Lower leg skin (tissue), 4 donors: ENCODE data around the gene SLC40A1. TPM values are rescaled to one million over a fixed set of nuclear protein-coding genes. Genes with fewer than 3 reads are reported as not detected.

Source experiments
- DNase-seq, 2 donors: peaks; one replicate each; pipeline ENCODE4 v3.0.0-alpha.2; 2019; ENCODE audit warnings: low spot score in 2 of 2
- H3K4me3 ChIP-seq: fragments of 200-600 bp; sonication (generic); 2 replicates; pipeline ENCODE4 v1.5.1; 2017; ENCODE audit warnings: mild to moderate bottlenecking, low read depth; ENCODE audit not compliant: poor library complexity, severe bottlenecking
- POLR2A ChIP-seq, 2 donors: fragments of 450-650 bp; IDR thresholded peaks; one replicate each; pipeline ENCODE4 v1.6.1; 2016 to 2017; ENCODE audit warnings: antibody characterized with exemption in 2 of 2, mild to moderate bottlenecking in 1 of 2, moderate library complexity in 1 of 2
- WGBS, 2 donors: methylation state at CpG; one replicate each; pipeline ENCODE4 v1.1.5; 2018; 5-methylcytosine and 5-hydroxymethylcytosine counted together
- intact Hi-C: fragments of 100-400 bp; cut with DNase I; formaldehyde crosslinking; loops from one replicate; pipeline ENCODE4 v1.15.0; 2023; ENCODE audit warnings: low total_unique reads
- total RNA-seq, 4 donors: library from RNA; depleted of rRNA; stranded (reverse); fragments of >200 nt; gene quantifications; one replicate each; pipeline ENCODE4 v1.1.0, GENCODE V29; 2016
- TF ChIP-seq, protein P1 (sequence below), 3 donors: fragments of 450-650 bp; IDR thresholded peaks; one replicate each; pipeline ENCODE4 v1.5.1; 2016; ENCODE audit warnings: antibody characterized with exemption in 3 of 3, mild to moderate bottlenecking in 3 of 3, moderate library complexity in 2 of 3

Gene SLC40A1
- total RNA-seq, 4 donors from 2014 or later, result 16.0 to 33.1 (median 18.1) TPM

DNA sequence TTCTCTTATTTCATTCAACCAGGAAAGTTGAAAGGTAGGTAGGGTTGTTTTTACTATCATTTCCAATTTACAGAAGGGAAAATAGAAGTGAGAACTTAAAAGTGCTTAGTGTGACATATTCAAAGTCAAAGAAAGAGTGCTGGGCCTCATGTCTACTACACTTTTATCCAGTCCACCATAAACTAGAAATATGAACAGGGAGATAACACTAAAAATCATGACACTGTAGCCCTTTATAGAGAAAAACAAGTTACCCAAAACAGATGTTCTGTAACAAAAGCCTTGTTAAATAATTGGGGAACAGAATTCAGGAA, 20.4 kb downstream of the SLC40A1 start:
- H3K4me3 ChIP-seq, result no peak overlapping the region
- no peak for DNase-seq
- TF ChIP-seq, protein P1, sequence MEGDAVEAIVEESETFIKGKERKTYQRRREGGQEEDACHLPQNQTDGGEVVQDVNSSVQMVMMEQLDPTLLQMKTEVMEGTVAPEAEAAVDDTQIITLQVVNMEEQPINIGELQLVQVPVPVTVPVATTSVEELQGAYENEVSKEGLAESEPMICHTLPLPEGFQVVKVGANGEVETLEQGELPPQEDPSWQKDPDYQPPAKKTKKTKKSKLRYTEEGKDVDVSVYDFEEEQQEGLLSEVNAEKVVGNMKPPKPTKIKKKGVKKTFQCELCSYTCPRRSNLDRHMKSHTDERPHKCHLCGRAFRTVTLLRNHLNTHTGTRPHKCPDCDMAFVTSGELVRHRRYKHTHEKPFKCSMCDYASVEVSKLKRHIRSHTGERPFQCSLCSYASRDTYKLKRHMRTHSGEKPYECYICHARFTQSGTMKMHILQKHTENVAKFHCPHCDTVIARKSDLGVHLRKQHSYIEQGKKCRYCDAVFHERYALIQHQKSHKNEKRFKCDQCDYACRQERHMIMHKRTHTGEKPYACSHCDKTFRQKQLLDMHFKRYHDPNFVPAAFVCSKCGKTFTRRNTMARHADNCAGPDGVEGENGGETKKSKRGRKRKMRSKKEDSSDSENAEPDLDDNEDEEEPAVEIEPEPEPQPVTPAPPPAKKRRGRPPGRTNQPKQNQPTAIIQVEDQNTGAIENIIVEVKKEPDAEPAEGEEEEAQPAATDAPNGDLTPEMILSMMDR (IDR thresholded peaks at IDR 0.05), result no peak
- no peak for TF ChIP-seq POLR2A (IDR thresholded peaks at IDR 0.05)
- intact Hi-C loops, result no loop called here

DNA sequence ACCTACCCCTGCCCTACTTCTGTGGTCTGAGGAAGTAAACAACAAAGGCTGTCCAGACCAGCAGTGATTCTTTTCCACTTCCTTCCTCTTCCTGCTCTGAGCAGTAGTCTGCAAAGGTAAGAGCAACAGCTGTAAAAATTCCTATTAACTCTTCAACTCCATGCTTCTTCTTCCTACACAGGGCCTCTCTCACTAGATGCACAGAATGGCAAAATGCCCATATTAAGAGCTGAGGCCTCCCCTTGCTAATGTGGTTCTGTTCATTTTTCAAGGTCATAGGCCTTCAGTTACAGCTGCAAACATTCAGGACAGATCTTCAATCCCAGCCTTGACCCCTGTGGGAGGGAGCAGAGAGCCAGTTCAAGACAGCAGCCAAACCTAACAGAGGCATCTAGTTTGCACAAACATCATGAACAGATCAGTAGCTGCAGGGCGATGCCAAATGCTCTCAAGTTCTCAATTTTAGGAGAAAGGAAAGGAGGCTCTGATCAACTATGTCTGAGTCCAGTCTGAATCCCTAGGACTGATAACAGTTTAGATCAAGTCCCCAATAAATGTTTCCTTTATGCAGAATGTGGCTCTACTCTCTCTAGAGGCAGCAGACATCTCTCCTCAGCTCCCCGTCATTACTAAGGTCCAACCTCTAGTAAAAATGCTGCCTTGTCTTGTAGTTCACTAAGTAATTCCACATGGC, 20.9 kb downstream of the SLC40A1 start:
- intact Hi-C loops, result no loop called here
- DNase-seq, result no peak
- WGBS, 2 donors, result 51 to 57% methylated on average over 2 of the region's 2 CpGs
- H3K4me3 ChIP-seq, result no peak overlapping the region
- TF ChIP-seq, protein P1 (IDR thresholded peaks at IDR 0.05), result no peak
- TF ChIP-seq POLR2A (IDR thresholded peaks at IDR 0.05), result no peak

DNA sequence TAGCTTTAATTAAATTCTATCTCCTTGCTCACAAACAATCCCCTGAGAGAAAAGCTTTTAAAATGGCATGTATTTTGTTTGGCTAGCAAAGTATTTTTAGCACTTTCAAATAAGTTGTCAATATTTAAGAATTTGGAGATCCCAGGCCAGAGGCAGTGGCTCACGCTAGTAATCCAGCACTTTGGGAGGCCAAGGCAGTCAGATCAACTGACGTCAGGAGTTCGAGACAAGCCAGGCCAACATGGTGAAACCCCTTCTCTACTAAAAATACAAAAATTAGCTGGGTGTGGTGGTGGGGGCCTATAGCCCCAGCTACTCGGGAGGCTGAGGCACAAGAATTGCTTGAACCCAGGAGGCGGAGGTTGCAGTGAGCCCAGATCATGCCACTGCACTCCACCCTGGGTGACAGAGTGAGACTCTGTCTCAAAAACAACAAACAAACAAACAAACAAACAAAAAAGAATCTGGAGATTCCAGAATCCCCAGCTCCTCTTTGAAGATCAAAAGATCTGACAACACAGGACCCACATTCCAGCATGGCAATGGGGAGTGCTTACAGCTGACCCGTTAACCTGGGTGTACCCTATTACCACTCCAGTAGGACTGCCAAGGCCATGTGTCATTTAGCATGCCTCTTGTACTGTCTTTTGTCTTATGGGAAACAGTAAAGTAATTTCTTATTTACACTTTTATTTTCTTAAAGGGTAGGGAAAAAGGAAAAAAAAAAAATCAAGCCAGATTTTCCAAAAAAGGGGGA, 21.9 kb downstream of the SLC40A1 start:
- intact Hi-C loops, result no loop called here
- H3K4me3 ChIP-seq, result no peak overlapping the region
- WGBS, 2 donors, result 85% methylated on average over 6 of the region's 6 CpGs
- TF ChIP-seq, protein P1 (IDR thresholded peaks at IDR 0.05), result no peak
- no peak for TF ChIP-seq POLR2A (IDR thresholded peaks at IDR 0.05)
- DNase-seq, result no peak

DNA sequence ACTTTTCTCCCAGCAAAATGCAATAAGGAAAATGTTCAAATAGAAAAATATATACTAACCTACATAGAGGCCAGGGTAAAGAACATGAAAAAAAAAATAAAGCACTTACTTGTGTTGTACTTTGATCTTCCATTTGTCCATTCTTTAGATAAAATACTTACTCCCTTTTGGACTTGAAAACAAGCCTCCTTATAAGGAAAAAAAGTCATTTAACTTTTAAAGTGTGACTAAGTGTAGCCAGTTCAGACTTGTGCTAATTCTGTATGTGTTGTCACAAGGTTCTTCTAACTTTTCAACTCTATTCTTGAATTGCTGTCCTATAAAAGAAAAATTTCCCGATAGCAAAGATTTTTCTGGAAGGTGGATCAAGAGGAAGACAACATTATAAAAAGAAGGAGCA, 23.2 kb downstream of the SLC40A1 start:
- H3K4me3 ChIP-seq, result no peak overlapping the region
- intact Hi-C loops, result no loop called here
- no peak for TF ChIP-seq POLR2A (IDR thresholded peaks at IDR 0.05)
- TF ChIP-seq, protein P1 (IDR thresholded peaks at IDR 0.05), result no peak
- WGBS, 2 donors, result 37 to 49% methylated on average over 1 of the region's 1 CpG
- DNase-seq, result no peak

DNA sequence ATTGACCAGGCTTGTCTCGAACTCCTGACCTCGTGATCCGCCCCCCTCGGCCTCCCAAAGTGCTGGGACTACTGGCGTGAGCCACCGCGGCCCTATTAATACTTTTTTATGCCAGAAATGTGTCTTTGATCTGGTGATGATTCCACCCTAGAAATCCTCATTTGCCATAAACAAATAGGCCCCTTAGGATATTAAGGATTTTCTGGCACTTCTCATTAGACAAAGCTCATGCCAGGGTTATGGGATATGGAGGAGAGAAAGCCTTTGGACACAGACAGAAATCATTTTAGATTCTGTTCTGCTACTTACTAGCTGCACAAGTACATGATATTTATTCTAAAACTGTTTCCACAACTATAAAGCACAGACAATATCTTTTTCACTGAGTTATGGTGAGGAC, 24.1 kb downstream of the SLC40A1 start:
- TF ChIP-seq POLR2A (IDR thresholded peaks at IDR 0.05), result no peak
- TF ChIP-seq, protein P1 (IDR thresholded peaks at IDR 0.05), result no peak
- intact Hi-C loops, result no loop called here
- DNase-seq, result no peak
- H3K4me3 ChIP-seq, result no peak overlapping the region
- 60 to 75% methylated on average over 7 of the region's 7 CpGs for WGBS, 2 donors
